Activated B cell treated with CpG ODN at 0.5 μM for 24 hours (primary cell): ENCODE results near the gene HSF2BP. TPM values are rescaled to one million over a fixed set of nuclear protein-coding genes. Genes with fewer than 3 reads are reported as not detected.

Source experiments
- ATAC-seq: fragments of 200-7000 bp; cut with Tn5 transposase; one replicate; pipeline ENCODE4 v1.10.0; 2021; ENCODE audit warnings: low read depth, mild to moderate bottlenecking, moderate library complexity
- CTCF ChIA-PET: fragments of 350-600 bp; sonication (Branson Sonifier 250); formaldehyde crosslinking; loops from one replicate; lab custom pipeline; 2021; ENCODE audit warnings: antibody characterized with exemption; lab: Charles Lee
- POLR2A ChIA-PET: fragments of 350-600 bp; sonication (Branson Sonifier 250); formaldehyde crosslinking; loops from one replicate; lab custom pipeline; 2021; ENCODE audit warnings: antibody characterized with exemption; lab: Charles Lee
- DNase-seq: peaks from one replicate; pipeline ENCODE4 v3.0.0; 2022
- H3K27ac Mint-ChIP-seq: one replicate; pipeline ENCODE4 v1.8.0; 2020; ENCODE audit warnings: mixed read lengths
- H3K27me3 Mint-ChIP-seq: one replicate; pipeline ENCODE4 v1.8.0; 2021; ENCODE audit warnings: mixed read lengths
- H3K36me3 Mint-ChIP-seq: one replicate; pipeline ENCODE4 v1.8.0; 2021; ENCODE audit warnings: low read depth, mixed read lengths
- H3K4me1 Mint-ChIP-seq: one replicate; pipeline ENCODE4 v1.8.0; 2021; ENCODE audit warnings: mixed read lengths
- H3K4me3 Mint-ChIP-seq: one replicate; pipeline ENCODE4 v1.8.0; 2020; ENCODE audit warnings: mild to moderate bottlenecking, mixed read lengths
- H3K9me3 Mint-ChIP-seq: one replicate; pipeline ENCODE4 v1.8.0; 2020; ENCODE audit warnings: mixed read lengths
- CTCF ChIP-seq: fragments of 200-600 bp; IDR thresholded peaks from one replicate; pipeline ENCODE4 v1.8.0; 2022; ENCODE audit warnings: antibody characterized with exemption, mild to moderate bottlenecking
- intact Hi-C: fragments of 100-400 bp; cut with micrococcal nuclease; formaldehyde crosslinking; loops from one replicate; pipeline ENCODE4 v1.15.1; 2024
- total RNA-seq: library from RNA; stranded (reverse); gene quantifications from 2 replicates; pipeline ENCODE4 v1.2.3, GENCODE V29; 2022

HSF2BP gene
- total RNA-seq, 1 donor from 2014 or later: 0.58 TPM

- no peak for TF ChIP-seq CTCF
- intact Hi-C loops: no loop called here
- H3K4me1 Mint-ChIP-seq: peaks cover 18% of the 10 kb centered on the region
- no peaks in the 10 kb centered on the region for H3K36me3 Mint-ChIP-seq
- DNase-seq: no peak
- H3K4me3 Mint-ChIP-seq: no peak overlapping the region
- ChIA-PET POLR2A (no interaction called here), CTCF (no interaction called here)
- H3K9me3 Mint-ChIP-seq: no peaks in the 10 kb centered on the region
- no peaks in the 10 kb centered on the region for H3K27me3 Mint-ChIP-seq
- ATAC-seq: no peak
- H3K27ac Mint-ChIP-seq: no peak overlapping the region
Measured at GRCh38 chr21:43603233-43603626, 56.1 kb downstream of the HSF2BP start.

DNA sequence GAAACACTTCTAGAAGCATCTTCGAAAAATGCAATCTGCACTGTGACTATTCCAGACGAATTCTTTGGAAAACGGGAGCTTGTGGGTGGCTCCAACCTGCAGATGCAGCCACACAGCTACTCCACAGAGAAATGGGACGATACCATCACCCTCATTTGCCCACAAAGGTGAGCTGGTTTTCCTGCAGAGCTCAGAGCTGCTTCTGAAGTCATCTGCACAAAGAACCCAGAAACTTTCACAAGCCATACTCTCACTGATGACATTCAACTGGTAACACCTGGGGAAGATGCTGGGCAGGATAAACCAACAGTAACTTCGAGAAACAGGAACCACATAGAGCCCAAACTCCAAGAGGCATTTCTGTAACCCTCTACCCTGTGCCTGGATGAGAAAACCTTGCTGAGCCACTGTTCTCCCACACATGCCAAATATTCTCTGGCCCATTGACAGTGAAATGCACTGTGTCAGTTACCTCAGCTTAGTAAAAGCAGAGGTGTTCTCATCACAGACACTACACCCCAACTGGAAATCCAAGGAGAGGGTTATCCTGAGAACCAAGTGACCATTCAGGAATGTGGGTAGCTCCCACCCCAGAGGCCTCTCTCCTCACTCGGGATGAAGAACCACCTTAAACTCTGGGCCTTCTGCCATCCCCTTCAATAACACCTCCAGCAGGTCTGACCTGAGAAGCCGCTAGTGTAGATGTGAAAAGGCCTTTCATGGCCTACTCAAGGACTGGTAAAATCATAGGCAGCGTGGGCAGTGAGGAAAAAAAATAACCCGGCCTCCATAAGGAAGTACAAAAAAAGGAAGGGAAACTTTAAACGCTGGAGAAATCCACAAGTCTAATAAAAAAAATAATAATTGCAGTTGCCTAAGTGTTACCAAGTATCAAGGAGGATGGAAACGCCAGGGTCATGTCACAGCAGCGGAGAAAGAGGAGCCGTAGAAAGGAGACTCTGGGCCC lies 56.7 kb downstream of the HSF2BP start:
- Mint-ChIP-seq H3K9me3 (no peaks in the 10 kb centered on the region), H3K27me3 (no peaks in the 10 kb centered on the region), H3K4me1 (peaks cover 14% of the 10 kb centered on the region), H3K36me3 (no peaks in the 10 kb centered on the region), H3K27ac (no peak overlapping the region), H3K4me3 (no peak overlapping the region)
- no peak for DNase-seq
- CTCF ChIA-PET: no interaction called here
- TF ChIP-seq CTCF: no peak
- POLR2A ChIA-PET: no interaction called here
- intact Hi-C loops: no loop called here
- ATAC-seq: no peak

- peaks cover 14% of the 10 kb centered on the region for H3K4me1 Mint-ChIP-seq
- DNase-seq (no peak), ATAC-seq (no peak)
- ChIA-PET CTCF (no interaction called here), POLR2A (no interaction called here)
- intact Hi-C loops: no loop called here
- H3K9me3 Mint-ChIP-seq: no peaks in the 10 kb centered on the region
- TF ChIP-seq CTCF: no peak
- no peaks in the 10 kb centered on the region for H3K27me3 Mint-ChIP-seq
- no peak overlapping the region for H3K4me3 Mint-ChIP-seq
- H3K36me3 Mint-ChIP-seq: no peaks in the 10 kb centered on the region
- H3K27ac Mint-ChIP-seq: no peak overlapping the region
Measured at GRCh38 chr21:43600642-43601402, 58.5 kb downstream of the HSF2BP start.

GRCh38 chr21:43599728-43600127 lies 59.6 kb downstream of the HSF2BP start:
- Mint-ChIP-seq H3K27ac (no peak overlapping the region), H3K4me3 (no peak overlapping the region), H3K9me3 (no peaks in the 10 kb centered on the region), H3K36me3 (no peaks in the 10 kb centered on the region), H3K27me3 (peaks cover 3% of the 10 kb centered on the region), H3K4me1 (peaks cover 14% of the 10 kb centered on the region)
- intact Hi-C loops: no loop called here
- POLR2A ChIA-PET: no interaction called here
- CTCF ChIA-PET: no interaction called here
- no peak for TF ChIP-seq CTCF
- no peak for ATAC-seq
- no peak for DNase-seq
